Daoy (cell line): Measurements from ENCODE around the gene SPATA6. TPM values are rescaled to one million over a fixed set of nuclear protein-coding genes. Genes with fewer than 3 reads are reported as not detected.

ENCODE experiments used
- DNase-seq: peaks from one replicate; pipeline ENCODE4 v3.0.0-alpha.2; 2015; ENCODE audit warnings: low read depth
- total RNA-seq: library from RNA; depleted of rRNA; stranded (reverse); fragments of >200 nt; shearing (Covaris generic); gene quantifications from 2 replicates; pipeline ENCODE4 v1.2.3, GENCODE V29; 2014; rRNA removed

SPATA6 gene
- total RNA-seq, 1 experiment from 2014 or later, result 3.0 TPM

DNA sequence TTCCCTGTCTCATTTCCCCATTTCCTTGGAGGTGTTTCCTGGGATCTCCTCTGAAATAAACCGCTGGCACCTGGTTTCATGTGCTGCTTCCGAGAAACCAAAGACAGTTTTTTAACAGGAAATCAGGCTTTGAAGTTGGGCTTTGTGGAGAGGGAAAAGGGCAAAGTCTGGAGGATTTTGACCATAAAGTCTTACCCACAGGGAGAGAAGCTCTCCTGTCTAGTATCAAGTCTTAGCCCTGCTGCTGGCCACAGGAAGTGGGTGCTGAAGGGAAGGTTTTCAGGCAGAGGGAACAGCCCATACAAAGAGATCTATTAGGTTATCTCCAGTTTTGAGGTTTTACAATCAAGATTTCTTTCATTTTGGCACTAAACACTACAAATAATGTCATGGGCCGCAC, 220.2 kb downstream of the SPATA6 start:
- no peak for DNase-seq

DNA sequence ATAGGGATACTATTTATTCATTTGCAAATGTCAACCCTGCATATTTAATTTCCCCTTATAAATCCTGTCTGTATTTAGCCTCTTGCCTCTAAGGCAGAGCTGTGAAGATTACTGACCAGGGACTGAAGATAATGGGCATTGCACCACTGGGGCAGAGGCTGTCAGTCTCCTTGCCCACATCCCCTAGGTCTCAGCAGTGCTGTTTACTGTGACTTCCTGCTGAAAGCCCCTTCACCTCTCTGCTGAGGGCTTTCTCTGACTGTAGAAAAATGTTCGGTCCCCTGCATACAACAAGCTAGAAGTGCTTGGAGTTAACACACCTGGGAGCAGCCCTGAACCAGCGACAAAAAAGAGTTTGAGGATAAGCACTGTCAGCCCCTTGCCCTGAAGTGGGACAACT, 220.7 kb downstream of the SPATA6 start:
- no peak for DNase-seq

- DNase-seq, result no peak
These were observed 221.4 kb downstream of the SPATA6 start for GRCh38 chr1:48250572-48250971.

- DNase-seq, result no peak
These were observed 222.1 kb downstream of the SPATA6 start for GRCh38 chr1:48249868-48250267.

DNA sequence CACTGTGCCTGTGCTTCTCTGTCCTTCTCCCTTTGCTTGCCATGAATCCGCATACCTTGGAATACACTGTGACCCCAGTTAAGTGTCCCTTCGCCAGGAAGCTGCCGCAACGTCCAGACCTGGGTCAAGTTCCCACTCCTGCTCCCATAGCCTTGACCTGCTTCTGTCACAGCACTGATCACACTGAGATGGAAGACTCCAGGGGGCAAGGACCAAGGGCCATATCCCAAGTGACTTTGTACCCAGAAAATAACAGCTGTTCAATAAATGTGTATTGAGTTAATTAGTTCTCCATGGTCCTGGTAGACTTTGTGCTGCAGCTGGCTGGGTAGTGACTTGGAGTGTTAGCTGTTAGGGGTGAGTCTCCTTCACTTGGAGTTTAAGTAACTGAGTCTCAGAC, 223.6 kb downstream of the SPATA6 start:
- no peak for DNase-seq

DNA sequence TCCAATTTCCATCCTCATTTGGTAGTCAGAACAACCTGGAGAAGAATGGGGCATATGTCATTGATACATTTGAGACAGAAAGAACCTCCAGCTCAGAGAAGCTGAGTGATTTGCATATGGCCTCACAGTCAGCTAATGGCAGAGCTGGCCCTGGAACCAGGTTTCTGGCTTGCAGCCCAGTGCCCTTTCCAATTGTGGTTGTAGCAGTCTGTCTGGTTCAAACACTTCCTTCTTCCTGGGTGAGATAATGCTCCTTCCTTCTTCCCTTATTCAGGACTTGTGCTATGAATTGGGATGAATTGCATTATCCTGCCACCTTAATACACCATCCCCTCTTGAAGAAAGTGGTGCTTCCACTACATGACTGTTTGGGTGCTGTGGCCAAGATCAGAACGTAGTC, 225.3 kb downstream of the SPATA6 start:
- peak; percentile 39 for DNase-seq

Other genes starting within 250 kb of the SPATA6 start
- not detected in 2 replicates for gene SLC5A9, start 249.5 kb downstream of the SPATA6 start, total RNA-seq